Ovary (tissue), 9 donors: Measurements from ENCODE around the gene TMCO4. TPM values are rescaled to one million over a fixed set of nuclear protein-coding genes. Genes with fewer than 3 reads are reported as not detected.

Experiments used
- DNase-seq, 5 donors: peaks; one replicate each; pipeline ENCODE4 v3.0.0-alpha.2; 2019 to 2020
- H3K27ac ChIP-seq, 2 donors: fragments of 200-600 bp; one replicate each; pipeline versions ENCODE4 v1.5.1 to v1.8.0; 2019 to 2022
- H3K27me3 ChIP-seq: fragments of 200-600 bp; one replicate; pipeline ENCODE4 v1.8.0; 2022
- H3K36me3 ChIP-seq: fragments of 200-600 bp; sonication (generic); one replicate; pipeline ENCODE4 v1.5.1; 2019
- H3K4me1 ChIP-seq: one replicate; pipeline ENCODE4 v1.8.1; 2013; ENCODE audit warnings: mild to moderate bottlenecking, moderate library complexity; ENCODE audit not compliant: insufficient read depth
- H3K4me3 ChIP-seq: fragments of 200-600 bp; sonication (generic); one replicate; pipeline ENCODE4 v1.5.1; 2017
- H3K9me3 ChIP-seq, 2 donors: fragments of 200-600 bp in 1 of 2; sonication (generic) in 1 of 2; one replicate each; pipeline versions ENCODE4 v1.5.1 to v1.8.1; 2013 to 2019; ENCODE audit warnings: mild to moderate bottlenecking in 1 of 2, moderate library complexity in 1 of 2
- CTCF ChIP-seq, 3 donors: fragments of 450-650 bp in 2 of 3; fragments of 200-600 bp in 1 of 3; IDR thresholded peaks; one replicate each; pipeline versions ENCODE4 v1.5.1 to v1.8.0; 2016 to 2022; ENCODE audit warnings: antibody characterized with exemption in 3 of 3, mild to moderate bottlenecking in 1 of 3
- EP300 ChIP-seq: sonication (generic); formaldehyde crosslinking; IDR thresholded peaks from one replicate; pipeline ENCODE4 v1.6.1; 2017; ENCODE audit warnings: antibody characterized with exemption
- POLR2A ChIP-seq: fragments of 450-650 bp; IDR thresholded peaks from one replicate; pipeline ENCODE4 v1.6.1; 2017; ENCODE audit warnings: antibody characterized with exemption, mild to moderate bottlenecking, moderate library complexity
- WGBS, 3 donors: extraction: QIAGEN DNeasy Blood & Tissue Kit in 1 of 3; methylation state at CpG; one replicate each; pipeline versions ENCODE4 v1.1.5 to v1.1.7; 2013 to 2017; 5-methylcytosine and 5-hydroxymethylcytosine counted together
- intact Hi-C, 4 donors: fragments of 100-400 bp; cut with DNase I; formaldehyde crosslinking; loops; one replicate each; pipeline versions ENCODE4 v1.11.0 to v1.15.1; 2022 to 2023
- polyA plus RNA-seq, 2 donors: library from polyadenylated mRNA; stranded (reverse); fragments of 200-250 nt in 1 of 2; fragments of 350-450 nt in 1 of 2; fragmentation: Illumina TruSeq in 1 of 2; extraction: RNeasy Lipid Tissue Mini Kit (QIAGEN cat#74804) in 1 of 2; gene quantifications; one replicate each; pipeline ENCODE4 v1.2.3, GENCODE V29; 2013 to 2014
- total RNA-seq, 7 donors: library from RNA; depleted of rRNA in 2 of 7; stranded (reverse); fragments of >200 nt in 2 of 7; fragmentation: NEBNext Ultra II Directional in 3 of 7; extraction: Animal tissue kit (Norgen Biotek cat#: 25700) in 3 of 7; gene quantifications; one replicate each; pipeline versions ENCODE4 v1.1.0 to v1.2.4, GENCODE V29; 2016 to 2023
- donor health status: DM: no; HTN: no; CAD: no; lungs with moderate emphysema.
- donor health status: DM: no; HTN: no; CAD: no.
- donor health status: Bipolar disorder and iron deficiency.
- donor health status: DM: yes; HTN: yes; CAD: no.
- donor health status: DM: no; HTN: no; CAD: no.
- donor health status: DM: yes; HTN: yes; CAD: no.

Gene TMCO4
- total and polyA plus RNA-seq, 9 donors: 14.2 to 26.0 (median 21.4) TPM

- H3K36me3 ChIP-seq: no peaks in the 10 kb centered on the region
- H3K27me3 ChIP-seq: no peaks in the 10 kb centered on the region
- no peaks in the 10 kb centered on the region for H3K9me3 ChIP-seq
- 88 to 90% (median 89%) methylated on average over 32 to 34 of the region's 34 CpGs for WGBS, 3 donors
- H3K4me1 ChIP-seq: no peaks in the 10 kb centered on the region
- no peak for DNase-seq
- intact Hi-C loops: no loop called here
- H3K27ac ChIP-seq: no peak overlapping the region
- TF ChIP-seq EP300: no peak
- no peak for TF ChIP-seq POLR2A
- no peak for TF ChIP-seq CTCF (IDR thresholded peaks at IDR 0.05)
- no peak overlapping the region for H3K4me3 ChIP-seq
Observed at GRCh38 chr1:19678931-19679453, 120.7 kb downstream of the TMCO4 start.

- Histone ChIP-seq H3K4me1 (no peaks in the 10 kb centered on the region), H3K9me3 (no peaks in the 10 kb centered on the region), H3K27ac (no peak overlapping the region), H3K4me3 (no peak overlapping the region), H3K36me3 (no peaks in the 10 kb centered on the region), H3K27me3 (no peaks in the 10 kb centered on the region)
- 66 to 76% (median 68%) methylated on average over 11 of the region's 11 CpGs for WGBS, 3 donors
- no peak for DNase-seq
- intact Hi-C loops: no loop called here
- TF ChIP-seq EP300 (no peak), POLR2A (no peak), CTCF (IDR thresholded peaks at IDR 0.05) (no peak)
Observed at GRCh38 chr1:19678493-19678892, 121.2 kb downstream of the TMCO4 start.

GRCh38 chr1:19676438-19676922 lies 123.2 kb downstream of the TMCO4 start:
- no peak for TF ChIP-seq CTCF (IDR thresholded peaks at IDR 0.05)
- no peak for TF ChIP-seq POLR2A
- TF ChIP-seq EP300: no peak
- WGBS, 3 donors: 3 to 13% (median 7%) methylated on average over 13 of the region's 13 CpGs
- Histone ChIP-seq H3K4me1 (no peaks in the 10 kb centered on the region), H3K9me3 (no peaks in the 10 kb centered on the region), H3K4me3 (no peak overlapping the region), H3K27me3 (no peaks in the 10 kb centered on the region), H3K27ac (no peak overlapping the region), H3K36me3 (no peaks in the 10 kb centered on the region)
- peak; percentile 57 to 78 (median 66) for DNase-seq
- intact Hi-C loops: no loop called here

- no peaks in the 10 kb centered on the region for H3K27me3 ChIP-seq
- WGBS, 3 donors: 64 to 82% (median 69%) methylated on average over 5 of the region's 5 CpGs
- no peaks in the 10 kb centered on the region for H3K4me1 ChIP-seq
- TF ChIP-seq EP300 (no peak), CTCF (IDR thresholded peaks at IDR 0.05) (no peak), POLR2A (no peak)
- H3K36me3 ChIP-seq: no peaks in the 10 kb centered on the region
- H3K4me3 ChIP-seq: no peak overlapping the region
- intact Hi-C loops: no loop called here
- DNase-seq: no peak
- no peaks in the 10 kb centered on the region for H3K9me3 ChIP-seq
- no peak overlapping the region for H3K27ac ChIP-seq
Observed at GRCh38 chr1:19675797-19676196, 123.9 kb downstream of the TMCO4 start.
